MM.1S (cell line): ENCODE results near the gene CEP72.

Experiments
- CTCF ChIP-seq: fragments of 300-600 bp; sonication (generic); IDR thresholded peaks from 2 replicates; pipeline ENCODE4 v1.5.1; 2016; ENCODE audit warnings: antibody characterized with exemption, low read length, mixed read lengths
- EZH2phosphoT487 ChIP-seq: fragments of 300-600 bp; sonication (generic); IDR thresholded peaks from 2 replicates; pipeline ENCODE4 v1.6.1; 2018; ENCODE audit warnings: antibody characterized with exemption, low read length

- TF ChIP-seq CTCF (no peak), EZH2phosphoT487 (no peak)
Measured at GRCh38 chr5:610744-611730, 1.1 kb upstream of the CEP72 start.
